H7 (cell line): Measurements from ENCODE around the gene SLC4A8. TPM values are rescaled to one million over a fixed set of nuclear protein-coding genes. Genes with fewer than 3 reads are reported as not detected.

Experiments
- DNase-seq: peaks from one replicate; pipeline ENCODE4 v3.0.0; 2012
- H3K27me3 ChIP-seq: 2 replicates; pipeline ENCODE4 v1.6.0; 2011; ENCODE audit warnings: mild to moderate bottlenecking, low read length; ENCODE audit not compliant: control insufficient read depth, insufficient read depth
- H3K36me3 ChIP-seq: replicated peaks from 2 replicates; pipeline ENCODE4 v1.5.1; 2011; ENCODE audit warnings: low read length; ENCODE audit not compliant: control insufficient read depth, insufficient read depth
- H3K4me3 ChIP-seq: 2 replicates; pipeline ENCODE4 v1.5.1; 2011; ENCODE audit warnings: low read depth, mild to moderate bottlenecking, control low read depth, low read length, moderate library complexity; ENCODE audit not compliant: insufficient read depth
- total RNA-seq: library from RNA; depleted of rRNA; stranded (reverse); fragments of >200 nt; shearing (Covaris generic); gene quantifications from 2 replicates; pipeline ENCODE4 v1.2.3, GENCODE V29; 2014

SLC4A8 gene
- total RNA-seq, 1 experiment from 2014 or later = 3.9 TPM

- H3K27me3 ChIP-seq = no peaks in the 10 kb centered on the region
- H3K4me3 ChIP-seq = peak overlapping the region; percentile 82
- no peak for DNase-seq
- peaks cover 2% of the 10 kb centered on the region for H3K36me3 ChIP-seq
Measured at GRCh38 chr12:51390891-51391282, 33.7 kb upstream of the SLC4A8 start.

- Histone ChIP-seq H3K27me3 (no peaks in the 10 kb centered on the region), H3K4me3 (peak within 1 kb of the TSS; percentile 82), H3K36me3 (peaks cover 2% of the 10 kb centered on the region)
- peak; percentile 97 for DNase-seq
Measured at GRCh38 chr12:51391283-51392123, 33.1 kb upstream of the SLC4A8 start, which contains the start of gene GALNT6. Gene GALNT6, minus strand, starts transcription at chr12:51391406. Its CDS starts 11,625 bp downstream, at chr12:51379781.

GRCh38 chr12:51392556-51393237 lies 31.9 kb upstream of the SLC4A8 start:
- Histone ChIP-seq H3K4me3 (peak overlapping the region; percentile 82), H3K36me3 (peaks cover 2% of the 10 kb centered on the region), H3K27me3 (no peaks in the 10 kb centered on the region)
- peak; percentile 77 for DNase-seq

- no peak overlapping the region for H3K4me3 ChIP-seq
- H3K27me3 ChIP-seq = no peaks in the 10 kb centered on the region
- DNase-seq = no peak
- H3K36me3 ChIP-seq = peaks cover 2% of the 10 kb centered on the region
Measured at GRCh38 chr12:51393676-51394545, 30.7 kb upstream of the SLC4A8 start.

- Histone ChIP-seq H3K27me3 (no peaks in the 10 kb centered on the region), H3K36me3 (peaks cover 2% of the 10 kb centered on the region), H3K4me3 (no peak overlapping the region)
- no peak for DNase-seq
Measured at GRCh38 chr12:51395283-51396230, 29.1 kb upstream of the SLC4A8 start.

GRCh38 chr12:51397670-51398069 lies 27.0 kb upstream of the SLC4A8 start:
- Histone ChIP-seq H3K4me3 (no peak overlapping the region), H3K36me3 (peaks cover 2% of the 10 kb centered on the region), H3K27me3 (no peaks in the 10 kb centered on the region)
- no peak for DNase-seq

GRCh38 chr12:51399891-51400290 lies 24.7 kb upstream of the SLC4A8 start:
- DNase-seq = no peak
- Histone ChIP-seq H3K36me3 (no peaks in the 10 kb centered on the region), H3K27me3 (no peaks in the 10 kb centered on the region), H3K4me3 (no peak overlapping the region)

- no peak overlapping the region for H3K4me3 ChIP-seq
- no peaks in the 10 kb centered on the region for H3K36me3 ChIP-seq
- no peak for DNase-seq
- no peaks in the 10 kb centered on the region for H3K27me3 ChIP-seq
Measured at GRCh38 chr12:51401020-51401419, 23.6 kb upstream of the SLC4A8 start.

GRCh38 chr12:51401486-51401885 lies 23.1 kb upstream of the SLC4A8 start:
- no peak for DNase-seq
- Histone ChIP-seq H3K27me3 (no peaks in the 10 kb centered on the region), H3K4me3 (no peak overlapping the region), H3K36me3 (no peaks in the 10 kb centered on the region)

- Histone ChIP-seq H3K4me3 (no peak overlapping the region), H3K27me3 (no peaks in the 10 kb centered on the region), H3K36me3 (no peaks in the 10 kb centered on the region)
- no peak for DNase-seq
Measured at GRCh38 chr12:51401900-51402299, 22.7 kb upstream of the SLC4A8 start.

- DNase-seq = no peak
- Histone ChIP-seq H3K27me3 (no peaks in the 10 kb centered on the region), H3K4me3 (no peak overlapping the region)
Measured at GRCh38 chr12:51403159-51403558, 21.5 kb upstream of the SLC4A8 start.

GRCh38 chr12:51403681-51404136 lies 20.9 kb upstream of the SLC4A8 start:
- no peak for DNase-seq
- Histone ChIP-seq H3K4me3 (no peak overlapping the region), H3K27me3 (no peaks in the 10 kb centered on the region), H3K36me3 (no peaks in the 10 kb centered on the region)

More at GRCh38 chr12:51403159-51403558, 21.5 kb upstream of the SLC4A8 start:
- no peaks in the 10 kb centered on the region for H3K36me3 ChIP-seq

- no peak overlapping the region for H3K4me3 ChIP-seq
Measured at GRCh38 chr12:51404627-51405026, 20.0 kb upstream of the SLC4A8 start.

More at GRCh38 chr12:51404627-51405026, 20.0 kb upstream of the SLC4A8 start:
- no peak for DNase-seq
- Histone ChIP-seq H3K27me3 (no peaks in the 10 kb centered on the region), H3K36me3 (no peaks in the 10 kb centered on the region)
